T-helper 17 cell (primary cell): ENCODE measurements around the gene CIITA. TPM values are rescaled to one million over a fixed set of nuclear protein-coding genes. Genes with fewer than 3 reads are reported as not detected.

ENCODE experiments used
- ATAC-seq: fragments of 150-1000 bp; cut with Tn5 transposase; 2 replicates; pipeline ENCODE4 v1.10.0; 2021; ENCODE audit warnings: mild to moderate bottlenecking, moderate library complexity
- DNase-seq, 3 donors: peaks; one replicate each; pipeline versions ENCODE4 v3.0.0 to v3.0.0-alpha.2; 2020 to 2021
- H3K9me3 ChIP-seq: one replicate; pipeline ENCODE4 v1.7.0; 2013; ENCODE audit warnings: low read length, mild to moderate bottlenecking; ENCODE audit not compliant: control insufficient read depth, poor library complexity, severe bottlenecking
- H3K27ac Mint-ChIP-seq: one replicate; pipeline ENCODE4 v1.8.0; 2022; ENCODE audit warnings: mild to moderate bottlenecking, moderate library complexity, mixed read lengths
- H3K27me3 Mint-ChIP-seq: one replicate; pipeline ENCODE4 v1.8.0; 2022; ENCODE audit warnings: mixed read lengths
- H3K36me3 Mint-ChIP-seq: one replicate; pipeline ENCODE4 v1.8.0; 2022; ENCODE audit warnings: low read depth, mixed read lengths
- H3K4me1 Mint-ChIP-seq: one replicate; pipeline ENCODE4 v1.8.0; 2022; ENCODE audit warnings: mild to moderate bottlenecking, mixed read lengths
- H3K4me3 Mint-ChIP-seq: one replicate; pipeline ENCODE4 v1.8.0; 2022; ENCODE audit warnings: mild to moderate bottlenecking, moderate library complexity, mixed read lengths
- total RNA-seq, 4 donors: library from RNA in 2 of 4; stranded (reverse) in 2 of 4; gene quantifications; one replicate each; pipeline ENCODE4 v1.2.3 and lab custom pipeline; 2022 to 2026

CIITA gene
- total RNA-seq, 2 donors from 2014 or later = 9.7 to 25.3 TPM

DNA sequence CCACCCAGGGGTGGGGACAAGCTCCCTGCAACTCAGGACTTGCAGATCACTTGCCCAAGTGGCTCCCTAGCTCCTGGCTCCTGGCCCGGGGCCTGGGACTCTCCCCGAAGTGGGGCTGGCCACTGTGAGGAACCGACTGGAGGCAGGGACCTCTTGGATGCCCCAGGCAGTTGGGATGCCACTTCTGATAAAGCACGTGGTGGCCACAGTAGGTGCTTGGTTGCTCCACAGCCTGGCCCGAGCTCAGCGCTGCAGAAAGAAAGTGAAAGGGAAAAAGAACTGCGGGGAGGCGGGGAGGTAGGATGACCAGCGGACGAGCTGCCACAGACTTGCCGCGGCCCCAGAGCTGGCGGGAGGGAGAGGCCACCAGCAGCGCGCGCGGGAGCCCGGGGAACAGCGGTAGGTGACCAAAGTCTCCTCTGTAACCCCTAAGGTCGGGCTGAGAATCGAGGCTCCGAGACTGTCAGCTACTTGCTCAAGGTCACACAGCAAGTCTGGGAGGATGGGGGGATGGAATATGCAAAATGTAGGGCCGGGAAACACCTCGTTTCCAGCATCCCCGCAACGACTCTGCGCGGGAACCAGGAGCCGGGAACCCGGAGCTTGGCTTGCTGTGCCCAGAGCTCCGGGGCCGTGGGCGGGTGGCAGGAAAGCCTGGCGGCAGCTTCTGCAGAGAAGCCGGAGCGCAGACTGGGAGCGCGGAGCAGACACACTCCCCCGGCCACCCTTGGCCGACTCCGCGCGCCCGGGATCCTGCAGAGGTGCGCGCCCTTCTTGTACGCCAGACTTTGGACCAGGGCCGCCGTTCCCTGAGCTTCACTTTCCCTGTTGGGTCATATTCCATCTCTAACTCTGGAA is 1.9 kb downstream of the CIITA start:
- H3K27ac Mint-ChIP-seq = peak overlapping the region; percentile 56

DNA sequence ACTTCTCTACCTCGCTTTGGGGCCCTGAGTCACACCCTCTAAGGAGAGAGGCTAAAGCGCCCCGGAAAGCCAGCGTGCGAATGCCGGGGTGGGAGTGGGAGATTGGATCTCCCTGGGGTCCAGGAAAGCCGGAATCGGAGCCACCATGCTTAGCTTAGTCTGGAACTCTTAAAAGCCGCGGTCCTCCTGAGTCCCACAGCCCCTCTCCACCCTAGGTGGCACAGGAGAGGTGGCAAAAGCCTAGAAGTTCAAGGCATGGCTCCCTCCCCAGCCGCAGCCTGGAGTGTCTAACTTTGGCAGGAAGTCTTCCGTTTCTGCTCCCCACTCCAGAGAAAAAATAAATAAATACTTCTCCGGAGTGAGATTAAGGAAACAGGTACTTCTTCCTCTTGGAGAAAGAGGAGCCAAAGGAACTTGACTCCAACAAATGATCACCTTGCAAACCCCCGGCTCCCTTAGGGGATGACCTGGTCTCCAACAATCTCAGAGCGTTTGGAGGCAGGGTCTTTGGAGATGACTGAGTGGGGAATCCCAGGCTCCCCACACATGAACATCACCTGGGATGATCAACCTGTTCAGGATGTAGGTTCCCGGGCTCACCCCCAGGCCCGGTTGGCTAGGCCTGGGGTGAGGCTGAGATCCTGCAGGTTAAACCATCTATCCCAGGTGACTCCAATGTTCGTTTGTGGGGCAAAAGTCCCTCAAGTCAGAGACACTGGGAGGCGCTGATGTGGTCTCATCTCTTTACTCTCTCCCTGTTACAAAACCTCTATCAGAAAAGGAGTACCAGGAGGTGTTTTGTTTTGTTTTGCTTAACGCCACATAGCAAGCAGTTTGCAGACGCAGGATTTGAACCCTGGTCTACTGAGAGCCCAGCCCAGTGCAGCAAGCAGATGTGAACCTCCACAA is 2.9 kb downstream of the CIITA start:
- no peak overlapping the region for H3K27ac Mint-ChIP-seq
- ATAC-seq (no peak), DNase-seq (no peak)
- H3K4me1 Mint-ChIP-seq = peaks cover 32% of the 10 kb centered on the region
- H3K4me3 Mint-ChIP-seq = peak overlapping the region; percentile 94
- no peaks in the 10 kb centered on the region for H3K9me3 ChIP-seq
- peaks cover 64% of the 10 kb centered on the region for H3K27me3 Mint-ChIP-seq
- peaks cover 2% of the 10 kb centered on the region for H3K36me3 Mint-ChIP-seq

More for the DNA sequence above, 1.9 kb downstream of the CIITA start:
- Mint-ChIP-seq H3K27me3 (peaks cover 65% of the 10 kb centered on the region), H3K4me1 (peaks cover 32% of the 10 kb centered on the region), H3K4me3 (peak overlapping the region; percentile 94), H3K36me3 (peaks cover 2% of the 10 kb centered on the region)
- DNase-seq (no peak), ATAC-seq (peak; percentile 14)
- no peaks in the 10 kb centered on the region for H3K9me3 ChIP-seq

DNA sequence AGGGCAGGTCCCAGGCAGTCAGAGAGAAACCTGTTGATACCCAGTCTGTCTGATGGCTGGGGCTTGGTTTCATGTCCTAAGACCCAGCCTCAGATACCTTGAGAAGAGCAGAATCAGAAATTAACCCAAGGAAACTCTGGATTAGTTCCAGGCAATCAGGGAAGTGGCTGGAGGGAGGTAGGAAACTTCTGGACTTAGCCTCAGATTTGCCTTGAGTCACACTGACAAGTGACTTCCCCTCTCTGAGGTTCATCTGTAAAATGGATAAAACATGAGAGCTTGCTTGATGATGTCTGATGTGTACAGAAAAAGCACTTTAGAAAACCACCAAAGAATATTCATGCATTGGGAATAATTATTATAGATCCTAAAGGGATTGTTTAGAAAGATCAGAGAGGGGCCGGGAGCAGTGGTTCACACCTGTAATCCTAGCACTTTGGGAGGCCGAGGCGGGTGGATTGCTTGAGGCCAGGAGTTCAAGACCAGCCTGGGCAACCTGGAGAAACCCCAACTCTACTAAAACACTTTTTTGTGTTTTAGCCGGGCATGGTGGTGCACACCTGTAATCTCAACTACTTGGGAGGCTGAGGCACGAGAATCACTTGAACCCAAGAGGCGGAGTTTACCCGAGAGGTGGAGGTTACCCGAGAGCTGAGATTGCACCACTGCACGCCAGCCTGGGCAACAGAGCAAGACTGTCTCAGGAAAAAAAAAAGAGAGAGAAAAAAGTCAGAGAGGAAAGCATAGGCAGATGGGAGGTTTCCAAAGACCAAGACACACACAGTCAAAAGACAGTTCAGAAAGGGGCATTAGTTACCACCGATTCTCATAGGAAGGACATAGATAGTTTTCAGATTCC is 3.8 kb downstream of the CIITA start:
- peaks cover 34% of the 10 kb centered on the region for H3K4me1 Mint-ChIP-seq
- peaks cover 2% of the 10 kb centered on the region for H3K36me3 Mint-ChIP-seq
- peak overlapping the region; percentile 60 for H3K4me3 Mint-ChIP-seq
- no peaks in the 10 kb centered on the region for H3K9me3 ChIP-seq
- no peak for ATAC-seq
- peaks cover 63% of the 10 kb centered on the region for H3K27me3 Mint-ChIP-seq
- no peak overlapping the region for H3K27ac Mint-ChIP-seq
- no peak for DNase-seq

DNA sequence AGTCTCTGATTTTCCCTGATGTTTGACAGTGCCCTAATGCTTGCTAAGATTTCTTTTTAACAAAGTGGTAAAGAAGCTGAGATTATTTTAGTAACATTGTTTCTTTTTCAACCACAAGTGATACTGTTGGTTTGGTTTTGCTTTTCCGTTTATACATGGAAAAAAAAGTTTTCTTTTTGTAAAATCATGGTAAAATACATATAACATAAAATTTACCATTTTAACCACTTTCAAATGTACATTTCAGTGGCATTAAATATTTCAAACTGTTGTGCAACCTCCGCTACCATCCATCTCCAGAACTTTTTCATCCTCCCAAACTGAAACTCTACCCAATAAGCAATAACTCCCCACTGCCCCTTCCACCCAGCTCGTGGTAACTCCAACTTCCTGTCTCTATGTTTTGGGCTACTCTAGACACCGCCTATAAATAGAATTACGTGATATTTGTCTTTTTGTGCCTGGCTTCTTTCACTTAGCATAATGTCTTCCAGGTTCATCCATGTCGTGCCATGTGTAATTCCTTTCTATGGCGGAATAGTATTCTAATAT is 4.6 kb downstream of the CIITA start:
- DNase-seq (no peak), ATAC-seq (no peak)
- H3K4me1 Mint-ChIP-seq = peaks cover 35% of the 10 kb centered on the region
- H3K36me3 Mint-ChIP-seq = peaks cover under 1% of the 10 kb centered on the region
- H3K9me3 ChIP-seq = no peaks in the 10 kb centered on the region
- H3K27ac Mint-ChIP-seq = no peak overlapping the region
- no peak overlapping the region for H3K4me3 Mint-ChIP-seq
- peaks cover 56% of the 10 kb centered on the region for H3K27me3 Mint-ChIP-seq

DNA sequence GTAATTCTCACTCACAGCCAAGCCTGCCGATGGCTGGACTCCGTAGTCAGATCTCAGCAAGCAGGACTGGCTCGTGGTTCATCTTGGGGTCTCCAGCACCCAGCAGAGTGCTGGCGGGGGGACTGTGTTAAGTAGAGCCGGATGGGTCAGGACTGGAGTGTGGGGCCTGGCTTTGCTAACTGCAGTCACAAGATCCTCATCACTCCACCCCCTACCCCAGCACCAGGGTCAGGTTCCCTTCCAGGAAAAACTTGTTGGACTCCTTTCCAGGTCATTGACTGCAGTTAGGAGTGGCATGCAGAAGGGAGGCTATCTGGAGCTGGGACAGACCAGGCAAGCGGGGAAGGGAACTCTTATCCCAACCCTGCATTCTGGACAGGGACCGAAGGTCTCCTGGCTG is 6.0 kb downstream of the CIITA start:
- Mint-ChIP-seq H3K27ac (no peak overlapping the region), H3K4me3 (no peak overlapping the region), H3K4me1 (peaks cover 22% of the 10 kb centered on the region), H3K27me3 (peaks cover 47% of the 10 kb centered on the region), H3K36me3 (no peaks in the 10 kb centered on the region)
- no peaks in the 10 kb centered on the region for H3K9me3 ChIP-seq
- DNase-seq (no peak), ATAC-seq (no peak)

DNA sequence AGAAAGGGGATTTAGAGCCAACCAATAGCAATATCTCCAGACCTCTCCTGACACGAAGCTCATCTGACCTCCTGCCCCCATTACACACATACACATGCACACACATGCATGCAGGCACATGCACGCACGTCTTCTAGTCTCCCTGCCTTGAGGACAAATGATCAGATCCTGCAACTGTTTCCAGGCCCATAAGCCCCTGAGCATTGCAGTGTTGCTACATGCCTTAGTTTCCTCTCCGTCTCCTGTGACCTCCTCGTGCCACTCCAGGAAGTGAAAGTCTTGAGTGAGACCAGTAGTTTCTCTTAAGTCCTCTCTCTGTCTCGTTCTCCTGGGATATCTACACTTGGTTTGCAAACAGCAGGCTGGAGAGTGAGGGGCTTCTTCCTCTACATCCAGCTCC is 8.2 kb downstream of the CIITA start:
- no peaks in the 10 kb centered on the region for H3K9me3 ChIP-seq
- H3K4me1 Mint-ChIP-seq = peaks cover 16% of the 10 kb centered on the region
- peaks cover 46% of the 10 kb centered on the region for H3K27me3 Mint-ChIP-seq
- DNase-seq (no peak), ATAC-seq (no peak)
- no peak overlapping the region for H3K4me3 Mint-ChIP-seq
- no peak overlapping the region for H3K27ac Mint-ChIP-seq
- no peaks in the 10 kb centered on the region for H3K36me3 Mint-ChIP-seq

DNA sequence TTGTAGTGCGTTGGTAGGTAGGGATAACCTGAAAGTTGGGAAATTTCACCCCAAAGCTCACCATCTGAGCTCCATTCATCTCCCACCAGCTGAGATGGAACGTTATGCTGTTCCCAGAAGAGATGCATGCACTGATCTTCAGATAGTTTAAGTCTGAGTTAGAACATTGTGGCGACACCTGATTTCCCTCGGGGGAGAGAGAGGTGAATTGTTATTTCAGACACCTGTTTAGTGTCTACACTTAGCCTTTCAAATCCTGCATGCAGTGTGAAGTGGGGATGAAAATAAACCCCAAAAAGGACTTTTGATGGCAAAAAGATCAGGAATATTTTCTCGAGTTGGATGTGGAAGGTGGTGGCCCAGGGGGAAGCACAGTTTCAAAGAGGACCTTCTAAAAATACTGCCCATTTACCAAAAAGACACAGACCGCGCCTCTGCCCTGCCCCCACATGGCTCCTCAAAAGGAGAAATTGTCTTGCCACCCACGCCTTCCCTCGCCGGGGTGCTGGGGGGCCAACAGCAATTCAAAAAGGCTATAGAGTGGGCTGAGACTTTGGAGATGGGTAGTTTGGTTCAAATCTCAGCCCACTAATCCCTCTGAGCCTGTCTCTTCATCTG is 11.4 kb downstream of the CIITA start:
- Mint-ChIP-seq H3K27ac (no peak overlapping the region), H3K4me3 (no peak overlapping the region), H3K4me1 (peaks cover 7% of the 10 kb centered on the region), H3K36me3 (no peaks in the 10 kb centered on the region), H3K27me3 (peaks cover 45% of the 10 kb centered on the region)
- DNase-seq (no peak), ATAC-seq (no peak)
- H3K9me3 ChIP-seq = no peaks in the 10 kb centered on the region

DNA sequence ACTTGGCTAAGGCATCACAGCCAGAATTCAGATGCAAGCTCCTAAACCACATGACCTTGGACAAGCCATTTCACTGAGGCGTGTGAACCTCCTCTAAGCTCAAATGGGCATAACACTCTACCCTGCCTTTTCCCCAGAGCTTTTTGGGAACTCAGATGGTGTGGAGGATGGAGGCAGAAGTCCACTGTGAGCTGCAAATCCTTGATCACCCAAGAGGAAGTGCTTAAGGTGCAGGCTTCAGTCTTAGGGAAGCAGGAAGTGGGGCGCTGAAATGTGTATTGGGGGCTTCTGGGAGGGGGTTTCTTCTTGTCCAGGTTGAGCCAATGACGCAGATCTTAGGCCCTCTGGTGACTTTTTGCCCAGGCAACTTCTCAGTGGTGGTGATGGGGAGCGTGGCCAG is 12.9 kb downstream of the CIITA start:
- no peak overlapping the region for H3K27ac Mint-ChIP-seq
- DNase-seq = no peak
- no peaks in the 10 kb centered on the region for H3K36me3 Mint-ChIP-seq
- H3K27me3 Mint-ChIP-seq = peaks cover 34% of the 10 kb centered on the region
- ATAC-seq = no peak
- no peak overlapping the region for H3K4me3 Mint-ChIP-seq
- H3K4me1 Mint-ChIP-seq = peaks cover 7% of the 10 kb centered on the region
- H3K9me3 ChIP-seq = no peaks in the 10 kb centered on the region

DNA sequence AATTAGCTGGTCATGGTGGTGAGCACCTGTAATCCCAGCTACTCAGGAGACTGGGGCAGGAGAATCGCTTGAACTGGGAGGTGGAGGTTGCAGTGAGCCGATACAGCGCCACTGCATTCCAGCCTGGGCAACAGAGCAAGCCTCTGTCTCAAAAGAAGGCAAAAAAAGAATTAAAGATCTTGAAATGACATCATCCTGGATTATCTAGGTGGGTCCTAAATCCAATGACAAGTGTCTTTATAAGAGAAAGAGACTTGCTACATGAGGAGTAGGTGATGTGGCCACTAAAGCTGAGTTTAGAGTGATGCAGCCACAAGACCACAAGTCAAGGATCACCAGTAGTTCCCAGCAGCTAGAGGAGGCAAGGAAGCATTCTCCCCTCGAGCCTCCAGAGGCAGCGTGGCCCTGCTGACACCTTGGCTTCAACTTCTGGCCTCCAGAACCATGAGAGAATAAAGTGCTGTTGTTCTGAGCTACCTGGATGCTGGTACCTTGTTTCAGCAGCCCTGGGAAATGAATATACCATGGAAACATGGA is 15.8 kb downstream of the CIITA start:
- H3K36me3 Mint-ChIP-seq = peaks cover 2% of the 10 kb centered on the region
- H3K4me3 Mint-ChIP-seq = no peak overlapping the region
- DNase-seq (no peak), ATAC-seq (no peak)
- H3K9me3 ChIP-seq = no peaks in the 10 kb centered on the region
- H3K27ac Mint-ChIP-seq = no peak overlapping the region
- H3K27me3 Mint-ChIP-seq = peaks cover 19% of the 10 kb centered on the region
- peaks cover 2% of the 10 kb centered on the region for H3K4me1 Mint-ChIP-seq

DNA sequence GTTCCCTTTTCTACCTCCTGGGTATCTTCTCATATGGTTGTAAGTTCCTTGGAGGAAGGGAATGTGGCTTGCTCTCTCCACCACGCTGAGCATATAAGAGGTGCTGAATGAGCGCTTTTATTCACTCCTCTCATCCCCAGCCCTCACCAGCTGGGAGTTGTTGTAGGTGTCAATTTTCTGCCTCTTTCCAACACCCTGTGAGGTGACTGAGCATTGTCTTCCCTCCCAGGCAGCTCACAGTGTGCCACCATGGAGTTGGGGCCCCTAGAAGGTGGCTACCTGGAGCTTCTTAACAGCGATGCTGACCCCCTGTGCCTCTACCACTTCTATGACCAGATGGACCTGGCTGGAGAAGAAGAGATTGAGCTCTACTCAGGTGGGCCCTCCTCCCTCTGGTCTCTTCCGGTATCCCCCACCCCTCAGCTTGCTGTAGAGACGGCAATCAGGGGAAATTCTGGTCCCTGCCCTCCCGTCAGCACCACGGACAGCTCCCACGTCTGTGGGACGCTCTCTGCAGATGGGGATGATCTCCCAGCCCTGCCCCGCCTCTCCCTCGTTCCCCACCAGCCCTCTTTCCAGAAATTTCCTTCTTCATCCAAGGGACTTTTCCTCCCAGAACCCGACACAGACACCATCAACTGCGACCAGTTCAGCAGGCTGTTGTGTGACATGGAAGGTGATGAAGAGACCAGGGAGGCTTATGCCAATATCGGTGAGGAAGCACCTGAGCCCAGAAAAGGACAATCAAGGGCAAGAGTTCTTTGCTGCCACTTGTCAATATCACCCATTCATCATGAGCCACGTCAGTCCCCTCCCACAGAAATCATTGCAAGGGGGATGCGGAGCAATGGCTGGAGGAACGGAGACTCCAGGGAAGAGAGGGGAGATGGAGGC is 18.3 kb downstream of the CIITA start:
- peaks cover 4% of the 10 kb centered on the region for H3K4me1 Mint-ChIP-seq
- H3K27ac Mint-ChIP-seq = no peak overlapping the region
- no peak for DNase-seq
- H3K36me3 Mint-ChIP-seq = peaks cover 4% of the 10 kb centered on the region
- peaks cover 10% of the 10 kb centered on the region for H3K27me3 Mint-ChIP-seq
- no peak for ATAC-seq
- H3K4me3 Mint-ChIP-seq = no peak overlapping the region
- no peaks in the 10 kb centered on the region for H3K9me3 ChIP-seq

DNA sequence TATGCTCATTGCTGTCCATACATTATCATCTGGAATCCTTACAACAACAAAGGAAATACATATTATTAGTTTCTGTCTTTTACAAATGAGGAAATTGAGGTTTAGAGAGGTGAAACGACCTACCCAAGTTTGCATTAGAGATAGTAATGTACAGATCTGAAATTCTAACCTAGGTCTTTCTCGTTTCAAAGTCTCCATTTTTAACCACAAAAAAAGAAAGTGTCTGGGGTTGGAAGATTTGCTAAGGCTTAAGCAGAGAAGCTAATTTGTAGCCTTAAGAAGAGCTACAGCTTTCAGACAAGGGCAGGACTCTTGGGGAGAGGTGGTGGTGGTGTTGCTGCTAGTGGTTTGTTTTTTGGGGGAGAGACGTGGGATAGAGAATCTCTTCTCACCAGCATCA is 19.2 kb downstream of the CIITA start:
- H3K27me3 Mint-ChIP-seq = peaks cover 5% of the 10 kb centered on the region
- H3K9me3 ChIP-seq = no peaks in the 10 kb centered on the region
- H3K4me1 Mint-ChIP-seq = peaks cover 4% of the 10 kb centered on the region
- no peak overlapping the region for H3K27ac Mint-ChIP-seq
- H3K4me3 Mint-ChIP-seq = no peak overlapping the region
- DNase-seq (no peak), ATAC-seq (no peak)
- H3K36me3 Mint-ChIP-seq = peaks cover 4% of the 10 kb centered on the region
